ENCODE data around the gene MAS1. TPM values are rescaled to one million over a fixed set of nuclear protein-coding genes. Genes with fewer than 3 reads are reported as not detected.
"Not testable (repeated sequence)": the region's sequence is repeated elsewhere in the genome, so short reads cannot be mapped to it uniquely, and the experiment has no call there.

Gene MAS1
- total and polyA plus RNA-seq, 10 of the 15 experiments (the other 5 are each of a cell fraction or from before 2014, with no cell fraction given) = under 0.01 to 0.08 TPM; not detected in 8

DNA sequence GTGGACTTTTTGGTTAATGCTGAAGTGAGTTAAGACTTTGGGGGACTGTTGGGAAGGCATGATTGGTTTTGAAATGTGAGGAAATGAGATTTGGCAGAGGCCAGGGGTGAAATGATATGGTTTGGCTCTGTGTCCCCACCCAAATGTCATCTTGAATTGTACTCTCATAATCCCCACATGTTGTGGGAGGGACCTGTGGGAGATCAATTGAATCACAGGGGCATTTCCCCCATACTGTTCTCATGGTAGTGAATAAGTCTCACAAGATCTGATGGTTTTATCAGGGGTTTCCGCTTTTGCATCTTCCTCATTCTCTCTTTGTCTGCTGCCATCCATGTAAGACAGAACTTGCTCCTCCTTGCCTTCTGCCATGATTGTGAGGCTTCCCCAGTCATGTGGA, 40.9 kb upstream of the MAS1 start:
- H3K27me3 ChIP-seq (replicated peaks in 1 of 2; ENCODE audit: control insufficient read depth in 2 of 2, insufficient read depth in 2 of 2, low read length in 1 of 2); H4K20me1 ChIP-seq (ENCODE audit: control insufficient read depth, insufficient read depth); H3K9ac ChIP-seq (ENCODE audit: control insufficient read depth, insufficient read depth, low read length); BruUV-seq (replicated peaks); in situ Hi-C loops (cut with MboI); H3K4me2 ChIP-seq (ENCODE audit: control insufficient read depth, insufficient read depth); H3K9me3 ChIP-seq (replicated peaks; ENCODE audit: control insufficient read depth, insufficient read depth, low read length); intact Hi-C loops (cut with micrococcal nuclease; ENCODE audit: unreplicated experiment); POLR2A ChIA-PET; H2AFZ ChIP-seq (ENCODE audit: control insufficient read depth, low read depth, low read length); RAD21 ChIA-PET (ENCODE audit: unreplicated experiment); ATAC-seq; FAIRE-seq; H3K4me1 ChIP-seq (ENCODE audit: control insufficient read depth, insufficient read depth, low read length); SMC1A ChIA-PET (ENCODE audit: uncharacterized antibody, unreplicated experiment); H3K36me3 ChIP-seq (ENCODE audit: control insufficient read depth in 2 of 2, insufficient read depth in 2 of 2, low read length in 1 of 2); H3K79me2 ChIP-seq (ENCODE audit: control insufficient read depth, insufficient read depth, low read length); H3K27ac ChIP-seq (ENCODE audit: control insufficient read depth, insufficient read depth); DNase-seq (ENCODE audit: low read depth, low spot score); H3K4me3 ChIP-seq: not testable (repeated sequence)
- WGBS (ENCODE audit: insufficient coverage, insufficient replicate concordance, low lambda C conversion rate, missing lambda C conversion rate) = 40% methylated on average over 1 of the region's 1 CpG
- CTCF ChIA-PET = interaction anchor here (2.1 kb wide), 1 partner anchor 14 kb away, joined by 5 read pairs; no protein-coding TSS in a partner anchor

DNA sequence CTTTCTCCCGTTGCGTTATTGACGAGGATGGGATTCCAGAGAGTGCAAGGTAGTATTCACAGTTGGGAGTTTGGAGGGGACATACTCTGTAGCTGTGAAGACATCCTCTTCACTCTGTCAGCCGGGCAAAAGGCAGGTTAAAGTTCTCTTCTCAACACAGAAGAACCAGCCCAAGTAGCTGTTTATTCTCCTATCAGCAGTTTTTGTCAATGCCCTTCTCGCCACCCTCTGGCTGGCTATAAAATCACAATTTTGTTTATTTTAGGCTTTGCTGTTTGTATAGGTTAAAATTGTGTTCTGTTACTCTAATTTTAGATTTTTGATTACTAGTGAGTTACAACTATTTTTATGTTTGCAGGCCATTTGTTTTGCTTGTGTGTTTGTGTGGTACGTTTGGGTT, 37.9 kb upstream of the MAS1 start:
- ChIA-PET CTCF (interaction anchor here (0.9 to 2.7 kb wide), 10 partner anchors 9 to 173 kb away, joined by 3 to 20 read pairs (median 4); partner anchors contain the start of genes MRPL18, SOD2 and TCP1), POLR2A (no interaction called here), SMC1A (ENCODE audit: uncharacterized antibody, unreplicated experiment) (interaction anchor here (1.5 to 3.8 kb wide), 6 partner anchors 19 to 161 kb away, joined by 3 to 18 read pairs (median 8); partner anchors contain the start of genes MRPL18, SOD2 and TCP1), RAD21 (ENCODE audit: unreplicated experiment) (interaction anchor here (0.7 to 2.0 kb wide), 7 partner anchors 24 to 161 kb away, joined by 3 to 7 read pairs (median 3); partner anchors contain the start of gene SOD2)
- H3K4me2 ChIP-seq (ENCODE audit: control insufficient read depth, insufficient read depth) = no peak overlapping the region
- no peak overlapping the region for H3K27ac ChIP-seq (ENCODE audit: control insufficient read depth, insufficient read depth)
- 38% methylated on average over 6 of the region's 6 CpGs for whole genome bisulfite sequencing (ENCODE audit: insufficient coverage, insufficient replicate concordance, low lambda C conversion rate, missing lambda C conversion rate)
- no peak overlapping the region; the same call in 1 of the 2 replicates for H2AFZ ChIP-seq (ENCODE audit: control insufficient read depth, low read depth, low read length)
- DNase-seq (ENCODE audit: low read depth, low spot score) (no peak), ATAC-seq (peak; percentile 66), FAIRE-seq (no peak)
- TF ChIP-seq ZNF274 (IDR thresholded peaks at IDR 0.05; ENCODE audit: insufficient read depth, insufficient read length) = no peak
- TF ChIP-seq SMC3 (IDR thresholded peaks at IDR 0.05; ENCODE audit: borderline replicate concordance, low read length) = peak; percentile 62; the same call in 1 of the 2 replicates
- TF ChIP-seq, protein P1, sequence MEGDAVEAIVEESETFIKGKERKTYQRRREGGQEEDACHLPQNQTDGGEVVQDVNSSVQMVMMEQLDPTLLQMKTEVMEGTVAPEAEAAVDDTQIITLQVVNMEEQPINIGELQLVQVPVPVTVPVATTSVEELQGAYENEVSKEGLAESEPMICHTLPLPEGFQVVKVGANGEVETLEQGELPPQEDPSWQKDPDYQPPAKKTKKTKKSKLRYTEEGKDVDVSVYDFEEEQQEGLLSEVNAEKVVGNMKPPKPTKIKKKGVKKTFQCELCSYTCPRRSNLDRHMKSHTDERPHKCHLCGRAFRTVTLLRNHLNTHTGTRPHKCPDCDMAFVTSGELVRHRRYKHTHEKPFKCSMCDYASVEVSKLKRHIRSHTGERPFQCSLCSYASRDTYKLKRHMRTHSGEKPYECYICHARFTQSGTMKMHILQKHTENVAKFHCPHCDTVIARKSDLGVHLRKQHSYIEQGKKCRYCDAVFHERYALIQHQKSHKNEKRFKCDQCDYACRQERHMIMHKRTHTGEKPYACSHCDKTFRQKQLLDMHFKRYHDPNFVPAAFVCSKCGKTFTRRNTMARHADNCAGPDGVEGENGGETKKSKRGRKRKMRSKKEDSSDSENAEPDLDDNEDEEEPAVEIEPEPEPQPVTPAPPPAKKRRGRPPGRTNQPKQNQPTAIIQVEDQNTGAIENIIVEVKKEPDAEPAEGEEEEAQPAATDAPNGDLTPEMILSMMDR (IDR thresholded peaks at IDR 0.05 in 2 of 3, conservative IDR thresholded peaks at IDR 0.05 in 1 of 3; ENCODE audit: control insufficient read depth in 2 of 3, extremely low read depth in 1 of 3, insufficient read depth in 1 of 3, low read depth in 3 of 3, low read length in 3 of 3) = peak in 2 of 3 experiments; percentile 34 to 50; a peak in 3 of 6 replicates
- peak; percentile 53 for TF ChIP-seq RAD21 (IDR thresholded peaks at IDR 0.05; ENCODE audit: insufficient read depth, low read depth, low read length)
- H3K79me2 ChIP-seq (ENCODE audit: control insufficient read depth, insufficient read depth, low read length) = no peaks in the 10 kb centered on the region
- intact Hi-C loops (cut with micrococcal nuclease; ENCODE audit: unreplicated experiment) = loop anchor here (1.0 kb wide), 1 partner anchor 162 kb away; no protein-coding TSS in a partner anchor
- no peak overlapping the region for H3K4me3 ChIP-seq
- H4K20me1 ChIP-seq (ENCODE audit: control insufficient read depth, insufficient read depth) = no peaks in the 10 kb centered on the region
- H3K4me1 ChIP-seq (ENCODE audit: control insufficient read depth, insufficient read depth, low read length) = no peaks in the 10 kb centered on the region
- no peaks in the 10 kb centered on the region; the same call in 2 of the 3 replicates for H3K9me3 ChIP-seq (replicated peaks; ENCODE audit: control insufficient read depth, insufficient read depth, low read length)
- no TSS peak for BruUV-seq (replicated peaks)
- H3K9ac ChIP-seq (ENCODE audit: control insufficient read depth, insufficient read depth, low read length) = no peak overlapping the region
- no peaks in the 10 kb centered on the region; a peak in 2 of 4 replicates for H3K27me3 ChIP-seq (replicated peaks in 1 of 2; ENCODE audit: control insufficient read depth in 2 of 2, insufficient read depth in 2 of 2, low read length in 1 of 2)
- in situ Hi-C loops (cut with MboI) = no loop called here
- H3K36me3 ChIP-seq (ENCODE audit: control insufficient read depth in 2 of 2, insufficient read depth in 2 of 2, low read length in 1 of 2) = no peaks in the 10 kb centered on the region

All from GM12878 (cell line).